HepG2 (cell line): ENCODE results near the gene TMEM143. TPM values are rescaled to one million over a fixed set of nuclear protein-coding genes. Genes with fewer than 3 reads are reported as not detected.

Source experiments
- ATAD3A ChIP-seq: sonication (generic); formaldehyde crosslinking; IDR thresholded peaks from 2 replicates; pipeline ENCODE4 v1.4.0; 2020; ENCODE audit warnings: missing genetic modification reagents
- CBX2 ChIP-seq, 2 experiments: fragments of 200-600 bp in 1 of 2; sonication (generic); formaldehyde crosslinking in 1 of 2; IDR thresholded peaks; 2 replicates each; pipeline versions ENCODE4 v1.7.0 to v1.8.1; 2018 to 2022; ENCODE audit warnings: low read depth in 2 of 2, low read length in 1 of 2, mild to moderate bottlenecking in 1 of 2, missing genetic modification reagents in 1 of 2
- GATA4 ChIP-seq: sonication (generic); IDR thresholded peaks from 2 replicates; pipeline ENCODE4 v1.6.1; 2016; ENCODE audit warnings: antibody characterized with exemption, low read depth, borderline replicate concordance
- GTF2F1 ChIP-seq: fragments of 150-350 bp; IDR thresholded peaks from 2 replicates; pipeline ENCODE4 v1.6.1; 2014; ENCODE audit warnings: low read length
- NFE2L1 ChIP-seq: sonication (generic); formaldehyde crosslinking; IDR thresholded peaks from 2 replicates; pipeline ENCODE4 v1.4.0; 2020; ENCODE audit warnings: missing genetic modification reagents, mild to moderate bottlenecking, borderline replicate concordance
- NFKB2 ChIP-seq: sonication (generic); formaldehyde crosslinking; IDR thresholded peaks from 2 replicates; pipeline ENCODE4 v1.4.0; 2020; ENCODE audit warnings: missing genetic modification reagents, borderline replicate concordance
- POLR2G ChIP-seq: fragments of 200-400 bp; formaldehyde crosslinking; IDR thresholded peaks from 2 replicates; pipeline ENCODE4 v1.6.1; 2018; ENCODE audit warnings: mild to moderate bottlenecking, low read depth, low read length, moderate library complexity
- RNF2 ChIP-seq: fragments of 450-650 bp; conservative IDR thresholded peaks from 2 replicates; pipeline ENCODE4 v1.6.1; 2016; ENCODE audit warnings: low read depth
- SALL2 ChIP-seq: sonication (generic); formaldehyde crosslinking; IDR thresholded peaks from 2 replicates; pipeline ENCODE4 v1.8.1; 2023; ENCODE audit warnings: mild to moderate bottlenecking, missing genetic modification reagents, inconsistent platforms
- SIN3B ChIP-seq: fragments of 150-350 bp; IDR thresholded peaks from 2 replicates; pipeline ENCODE4 v1.6.1; 2014; ENCODE audit warnings: low read length
- XRCC5 ChIP-seq: fragments of 200-400 bp; formaldehyde crosslinking; optimal IDR thresholded peaks from 2 replicates; pipeline ENCODE3; 2017; ENCODE audit warnings: mild to moderate bottlenecking, low read length
- ZNF432 ChIP-seq: sonication (generic); formaldehyde crosslinking; IDR thresholded peaks from 2 replicates; pipeline ENCODE4 v1.5.0; 2020; ENCODE audit warnings: missing genetic modification reagents, mild to moderate bottlenecking, borderline replicate concordance
- ZNF556 ChIP-seq: sonication (generic); formaldehyde crosslinking; IDR thresholded peaks from 2 replicates; pipeline ENCODE4 v1.4.0; 2020; ENCODE audit warnings: mild to moderate bottlenecking, missing genetic modification reagents, borderline replicate concordance
- ZNF563 ChIP-seq: sonication (generic); formaldehyde crosslinking; IDR thresholded peaks from 2 replicates; pipeline ENCODE4 v1.8.0; 2022; ENCODE audit warnings: mild to moderate bottlenecking, moderate library complexity, missing genetic modification reagents
- ZNF674 ChIP-seq: sonication (generic); formaldehyde crosslinking; IDR thresholded peaks from 2 replicates; pipeline ENCODE4 v1.5.0; 2020; ENCODE audit warnings: low read depth, mild to moderate bottlenecking, missing genetic modification reagents
- ZNF777 ChIP-seq: sonication (generic); formaldehyde crosslinking; IDR thresholded peaks from 2 replicates; pipeline ENCODE4 v1.4.0; 2020; ENCODE audit warnings: missing genetic modification reagents
- ZNF781 ChIP-seq: sonication (generic); formaldehyde crosslinking; IDR thresholded peaks from 2 replicates; pipeline ENCODE4 v1.5.1; 2020; ENCODE audit warnings: borderline replicate concordance, mild to moderate bottlenecking, missing genetic modification reagents; ENCODE audit errors: not compliant biosample characterization
- polyA plus RNA-seq, 8 experiments: library from polyadenylated mRNA; depleted of rRNA in 3 of 8; stranded (reverse) in 7 of 8; unstranded in 1 of 8; fragments of >200 nt; fragmentation: Illumina TruSeq in 4 of 8; extraction: Trizol in 4 of 8; gene quantifications; 2 replicates each; pipeline versions ENCODE4 v1.2.1 to v1.2.3, GENCODE V29; 2011 to 2016; ENCODE audit warnings: low read depth in 4 of 8, missing spikeins in 1 of 8, mixed read lengths in 1 of 8; ENCODE audit not compliant: insufficient read depth in 1 of 8
- total RNA-seq, 5 experiments: library from RNA; depleted of rRNA; stranded (reverse); fragments of >200 nt; fragmentation: Illumina TruSeq; extraction: Trizol; gene quantifications; 2 replicates each; pipeline ENCODE4 v1.2.3, GENCODE V29; 2016; ENCODE audit warnings: low read depth in 1 of 5
- TF ChIP-seq, protein P1 (sequence below): sonication (generic); formaldehyde crosslinking; IDR thresholded peaks from 2 replicates; pipeline ENCODE4 v1.5.0; 2020; ENCODE audit warnings: missing genetic modification reagents
- TF ChIP-seq, protein P2 (sequence below): sonication (generic); formaldehyde crosslinking; IDR thresholded peaks from 2 replicates; pipeline ENCODE4 v1.4.0; 2020; ENCODE audit warnings: missing genetic modification reagents
- TF ChIP-seq, protein P3 (sequence below): sonication (generic); formaldehyde crosslinking; IDR thresholded peaks from 2 replicates; pipeline ENCODE4 v1.4.0; 2020; ENCODE audit warnings: missing genetic modification reagents
- TF ChIP-seq, protein P4 (sequence below): sonication (generic); formaldehyde crosslinking; IDR thresholded peaks from 2 replicates; pipeline ENCODE4 v1.5.1; 2020; ENCODE audit warnings: mild to moderate bottlenecking, missing genetic modification reagents, moderate library complexity

Gene TMEM143
- total and polyA plus RNA-seq, 2 of the 13 experiments (the other 11 are each of a cell fraction or from before 2014, with no cell fraction given) = 7.7 to 11.3 TPM

DNA sequence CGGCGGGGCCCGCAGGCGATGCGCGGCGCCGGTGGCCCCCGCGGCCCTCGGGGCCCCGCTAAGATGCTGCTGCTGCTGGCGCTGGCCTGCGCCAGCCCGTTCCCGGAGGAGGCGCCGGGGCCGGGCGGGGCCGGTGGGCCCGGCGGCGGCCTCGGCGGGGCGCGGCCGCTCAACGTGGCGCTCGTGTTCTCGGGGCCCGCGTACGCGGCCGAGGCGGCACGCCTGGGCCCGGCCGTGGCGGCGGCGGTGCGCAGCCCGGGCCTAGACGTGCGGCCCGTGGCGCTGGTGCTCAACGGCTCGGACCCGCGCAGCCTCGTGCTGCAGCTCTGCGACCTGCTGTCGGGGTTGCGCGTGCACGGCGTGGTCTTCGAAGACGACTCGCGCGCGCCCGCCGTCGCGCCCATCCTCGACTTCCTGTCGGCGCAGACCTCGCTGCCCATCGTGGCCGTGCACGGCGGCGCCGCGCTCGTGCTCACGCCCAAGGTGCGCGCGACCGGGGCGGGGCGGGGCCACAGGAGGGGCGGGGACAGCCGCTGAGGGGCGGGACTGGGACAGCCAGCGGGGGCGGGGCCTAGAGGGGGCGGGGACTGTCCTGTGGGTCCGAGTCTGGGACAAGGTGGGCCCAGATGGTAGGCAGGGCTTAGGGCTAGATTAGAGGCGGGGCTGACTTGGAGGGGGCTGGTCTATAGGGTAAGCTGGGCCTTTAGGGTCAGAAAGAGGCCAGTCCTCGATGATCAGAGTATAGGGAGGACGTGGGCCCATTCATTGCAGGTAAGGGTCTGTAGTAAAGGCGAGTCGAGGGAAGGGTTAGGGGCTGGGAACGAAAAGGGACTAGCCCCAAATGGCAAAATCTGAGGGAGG is 34.9 kb upstream of the TMEM143 start (continued):
- no peak for TF ChIP-seq GTF2F1
- TF ChIP-seq, protein P1, sequence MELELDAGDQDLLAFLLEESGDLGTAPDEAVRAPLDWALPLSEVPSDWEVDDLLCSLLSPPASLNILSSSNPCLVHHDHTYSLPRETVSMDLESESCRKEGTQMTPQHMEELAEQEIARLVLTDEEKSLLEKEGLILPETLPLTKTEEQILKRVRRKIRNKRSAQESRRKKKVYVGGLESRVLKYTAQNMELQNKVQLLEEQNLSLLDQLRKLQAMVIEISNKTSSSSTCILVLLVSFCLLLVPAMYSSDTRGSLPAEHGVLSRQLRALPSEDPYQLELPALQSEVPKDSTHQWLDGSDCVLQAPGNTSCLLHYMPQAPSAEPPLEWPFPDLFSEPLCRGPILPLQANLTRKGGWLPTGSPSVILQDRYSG = no peak
- TF ChIP-seq ZNF563 (CRISPR knock-in tag) = peak; percentile 37; the same call in 1 of the 2 replicates
- TF ChIP-seq NFE2L1 = no peak
- peak; percentile 44; the same call in 1 of the 2 replicates for TF ChIP-seq POLR2G
- no peak for TF ChIP-seq NFKB2 (CRISPR knock-in tag)
- TF ChIP-seq, protein P2, sequence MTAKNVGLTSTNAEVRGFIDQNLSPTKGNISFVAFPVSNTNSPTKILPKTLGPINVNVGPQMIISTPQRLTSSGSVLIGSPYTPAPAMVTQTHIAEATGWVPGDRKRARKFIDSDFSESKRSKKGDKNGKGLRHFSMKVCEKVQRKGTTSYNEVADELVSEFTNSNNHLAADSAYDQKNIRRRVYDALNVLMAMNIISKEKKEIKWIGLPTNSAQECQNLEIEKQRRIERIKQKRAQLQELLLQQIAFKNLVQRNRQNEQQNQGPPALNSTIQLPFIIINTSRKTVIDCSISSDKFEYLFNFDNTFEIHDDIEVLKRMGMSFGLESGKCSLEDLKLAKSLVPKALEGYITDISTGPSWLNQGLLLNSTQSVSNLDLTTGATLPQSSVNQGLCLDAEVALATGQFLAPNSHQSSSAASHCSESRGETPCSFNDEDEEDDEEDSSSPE (CRISPR knock-in tag) = peak; percentile 42; the same call in 1 of the 2 replicates
- TF ChIP-seq ZNF556 (CRISPR knock-in tag) = no peak
- TF ChIP-seq RNF2 = peak; percentile 50; the same call in 1 of the 2 replicates
- TF ChIP-seq CBX2 (IDR thresholded peaks at IDR 0.05; ENCODE audit: low read depth, low read length) = no peak
- no peak for TF ChIP-seq CBX2 (CRISPR knock-in tag; IDR thresholded peaks at IDR 0.05; ENCODE audit: low read depth)
- TF ChIP-seq SALL2 (CRISPR knock-in tag) = no peak
- no peak for TF ChIP-seq XRCC5
- TF ChIP-seq, protein P3, sequence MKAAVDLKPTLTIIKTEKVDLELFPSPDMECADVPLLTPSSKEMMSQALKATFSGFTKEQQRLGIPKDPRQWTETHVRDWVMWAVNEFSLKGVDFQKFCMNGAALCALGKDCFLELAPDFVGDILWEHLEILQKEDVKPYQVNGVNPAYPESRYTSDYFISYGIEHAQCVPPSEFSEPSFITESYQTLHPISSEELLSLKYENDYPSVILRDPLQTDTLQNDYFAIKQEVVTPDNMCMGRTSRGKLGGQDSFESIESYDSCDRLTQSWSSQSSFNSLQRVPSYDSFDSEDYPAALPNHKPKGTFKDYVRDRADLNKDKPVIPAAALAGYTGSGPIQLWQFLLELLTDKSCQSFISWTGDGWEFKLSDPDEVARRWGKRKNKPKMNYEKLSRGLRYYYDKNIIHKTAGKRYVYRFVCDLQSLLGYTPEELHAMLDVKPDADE (CRISPR knock-in tag) = no peak
- TF ChIP-seq, protein P4, sequence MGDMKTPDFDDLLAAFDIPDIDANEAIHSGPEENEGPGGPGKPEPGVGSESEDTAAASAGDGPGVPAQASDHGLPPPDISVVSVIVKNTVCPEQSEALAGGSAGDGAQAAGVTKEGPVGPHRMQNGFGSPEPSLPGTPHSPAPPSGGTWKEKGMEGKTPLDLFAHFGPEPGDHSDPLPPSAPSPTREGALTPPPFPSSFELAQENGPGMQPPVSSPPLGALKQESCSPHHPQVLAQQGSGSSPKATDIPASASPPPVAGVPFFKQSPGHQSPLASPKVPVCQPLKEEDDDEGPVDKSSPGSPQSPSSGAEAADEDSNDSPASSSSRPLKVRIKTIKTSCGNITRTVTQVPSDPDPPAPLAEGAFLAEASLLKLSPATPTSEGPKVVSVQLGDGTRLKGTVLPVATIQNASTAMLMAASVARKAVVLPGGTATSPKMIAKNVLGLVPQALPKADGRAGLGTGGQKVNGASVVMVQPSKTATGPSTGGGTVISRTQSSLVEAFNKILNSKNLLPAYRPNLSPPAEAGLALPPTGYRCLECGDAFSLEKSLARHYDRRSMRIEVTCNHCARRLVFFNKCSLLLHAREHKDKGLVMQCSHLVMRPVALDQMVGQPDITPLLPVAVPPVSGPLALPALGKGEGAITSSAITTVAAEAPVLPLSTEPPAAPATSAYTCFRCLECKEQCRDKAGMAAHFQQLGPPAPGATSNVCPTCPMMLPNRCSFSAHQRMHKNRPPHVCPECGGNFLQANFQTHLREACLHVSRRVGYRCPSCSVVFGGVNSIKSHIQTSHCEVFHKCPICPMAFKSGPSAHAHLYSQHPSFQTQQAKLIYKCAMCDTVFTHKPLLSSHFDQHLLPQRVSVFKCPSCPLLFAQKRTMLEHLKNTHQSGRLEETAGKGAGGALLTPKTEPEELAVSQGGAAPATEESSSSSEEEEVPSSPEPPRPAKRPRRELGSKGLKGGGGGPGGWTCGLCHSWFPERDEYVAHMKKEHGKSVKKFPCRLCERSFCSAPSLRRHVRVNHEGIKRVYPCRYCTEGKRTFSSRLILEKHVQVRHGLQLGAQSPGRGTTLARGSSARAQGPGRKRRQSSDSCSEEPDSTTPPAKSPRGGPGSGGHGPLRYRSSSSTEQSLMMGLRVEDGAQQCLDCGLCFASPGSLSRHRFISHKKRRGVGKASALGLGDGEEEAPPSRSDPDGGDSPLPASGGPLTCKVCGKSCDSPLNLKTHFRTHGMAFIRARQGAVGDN (CRISPR knock-in tag) = peak; percentile 73
- TF ChIP-seq GATA4 = no peak
- no peak for TF ChIP-seq ZNF674 (CRISPR knock-in tag)
- TF ChIP-seq ZNF781 (CRISPR knock-in tag) = no peak
- no peak for TF ChIP-seq ZNF432
- TF ChIP-seq SIN3B = no peak
- no peak for TF ChIP-seq ATAD3A (CRISPR knock-in tag)
- peak; percentile 96 for TF ChIP-seq ZNF777 (CRISPR knock-in tag)
